Glomerular endothelial cell (primary cell): ENCODE data around the gene RNU5D-1. TPM values are rescaled to one million over a fixed set of nuclear protein-coding genes. Genes with fewer than 3 reads are reported as not detected.

Source experiments
- total RNA-seq: library from RNA; depleted of rRNA; stranded (reverse); fragments of >200 nt; gene quantifications from 2 replicates; pipeline ENCODE4 v1.2.3, GENCODE V29; 2015

Gene RNU5D-1
- total RNA-seq, 1 donor from 2014 or later, result not detected

Other genes starting within 250 kb of the RNU5D-1 start
- gene TMEM53, start 56.7 kb downstream of the RNU5D-1 start, total RNA-seq, result 2.2 and 3.9 TPM in 2 replicates
- not detected in 2 replicates for gene ARMH1, start 56.5 kb downstream of the RNU5D-1 start, total RNA-seq
- 4.7 and 10.3 TPM in 2 replicates for gene KIF2C, start 8.7 kb upstream of the RNU5D-1 start, total RNA-seq
- 1,433 and 2,325 TPM in 2 replicates for gene RPS8, start 44.4 kb upstream of the RNU5D-1 start, total RNA-seq
- not detected in 2 replicates for gene BEST4, start 57.0 kb upstream of the RNU5D-1 start, total RNA-seq
- gene PLK3, start 69.2 kb upstream of the RNU5D-1 start, total RNA-seq, result 49.1 and 56.1 TPM in 2 replicates
- gene DYNLT4, start 76.2 kb upstream of the RNU5D-1 start, total RNA-seq, result 0.29 and 1.4 TPM in 2 replicates
- 8.8 and 17.9 TPM in 2 replicates for gene BTBD19, start 77.4 kb upstream of the RNU5D-1 start, total RNA-seq
- 0.19 and 0.23 TPM in 2 replicates for gene PTCH2, start 112.1 kb upstream of the RNU5D-1 start, total RNA-seq